Activated T-cell treated with anti-CD3 and anti-CD28 coated beads for 24 hours (primary cell): Measurements from ENCODE around the gene GRB14.
"Not testable (repeated sequence)": the region's sequence is repeated elsewhere in the genome, so short reads cannot be mapped to it uniquely, and the experiment has no call there.

Source experiments
- DNase-seq: peaks from one replicate; pipeline ENCODE4 v3.0.0-alpha.2; 2020; ENCODE audit warnings: low read depth

The GRB14 gene

GRCh38 chr2:164495491-164496223 is 125.6 kb downstream of the GRB14 start:
- no peak for DNase-seq

- DNase-seq = no peak
These were observed 135.7 kb downstream of the GRB14 start for GRCh38 chr2:164485541-164485940.

- DNase-seq = no peak
These were observed 141.8 kb downstream of the GRB14 start for GRCh38 chr2:164479460-164479859.

- DNase-seq = no peak
These were observed 143.1 kb downstream of the GRB14 start for GRCh38 chr2:164478205-164478604.

- no peak for DNase-seq
These were observed 146.4 kb downstream of the GRB14 start for GRCh38 chr2:164474873-164475272.

GRCh38 chr2:164473021-164473420 is 148.3 kb downstream of the GRB14 start:
- DNase-seq = no peak

- DNase-seq = not testable (repeated sequence)
These were observed 156.2 kb downstream of the GRB14 start for GRCh38 chr2:164465047-164465446.

GRCh38 chr2:164464376-164464775 is 156.9 kb downstream of the GRB14 start:
- no peak for DNase-seq

GRCh38 chr2:164458792-164459191 is 162.5 kb downstream of the GRB14 start:
- DNase-seq = no peak

GRCh38 chr2:164457271-164457670 is 164.0 kb downstream of the GRB14 start:
- no peak for DNase-seq

GRCh38 chr2:164456619-164457018 is 164.7 kb downstream of the GRB14 start:
- no peak for DNase-seq

GRCh38 chr2:164453656-164454305 is 167.5 kb downstream of the GRB14 start:
- no peak for DNase-seq

- DNase-seq = no peak
These were observed 171.0 kb downstream of the GRB14 start for GRCh38 chr2:164450278-164450677.

- DNase-seq = no peak
These were observed 171.6 kb downstream of the GRB14 start for GRCh38 chr2:164449706-164450105.

GRCh38 chr2:164447660-164448059 is 173.6 kb downstream of the GRB14 start:
- DNase-seq = no peak
